GM23338 (cell line): ENCODE measurements around the gene STPG2. TPM values are rescaled to one million over a fixed set of nuclear protein-coding genes. Genes with fewer than 3 reads are reported as not detected.

Experiments used
- ATAC-seq: fragments of 200-7000 bp; cut with Tn5 transposase; 3 replicates; pipeline ENCODE4 v1.9.1; 2020
- DNase-seq: peaks from one replicate; pipeline ENCODE4 v3.0.0-alpha.2; 2015; ENCODE audit warnings: low spot score
- H2AFZ ChIP-seq: fragments of 200-600 bp; sonication (generic); 2 replicates; pipeline ENCODE4 v1.8.0; 2016; ENCODE audit warnings: antibody characterized with exemption, mild to moderate bottlenecking, moderate library complexity
- H3F3A ChIP-seq: fragments of 200-600 bp; sonication (generic); replicated peaks from 2 replicates; pipeline ENCODE4 v1.8.0; 2017; ENCODE audit warnings: antibody characterized with exemption, mixed run types, low read depth
- H3K27ac ChIP-seq: fragments of 200-600 bp; sonication (generic); 2 replicates; pipeline ENCODE4 v1.6.1; 2016; ENCODE audit warnings: low read depth
- H3K27me3 ChIP-seq: fragments of 200-600 bp; sonication (generic); 2 replicates; pipeline ENCODE4 v1.8.0; 2016; ENCODE audit warnings: mild to moderate bottlenecking, mixed run types, moderate library complexity; ENCODE audit not compliant: insufficient read depth
- H3K36me3 ChIP-seq: fragments of 200-600 bp; sonication (generic); 2 replicates; pipeline ENCODE4 v1.8.0; 2016; ENCODE audit warnings: mild to moderate bottlenecking; ENCODE audit not compliant: insufficient read depth
- H3K4me1 ChIP-seq: fragments of 200-600 bp; sonication (generic); 2 replicates; pipeline ENCODE4 v1.8.0; 2016; ENCODE audit warnings: mild to moderate bottlenecking, moderate library complexity; ENCODE audit not compliant: insufficient read depth
- H3K4me2 ChIP-seq: fragments of 200-600 bp; sonication (generic); 2 replicates; pipeline ENCODE4 v1.7.1; 2017; ENCODE audit warnings: mixed run types
- H3K4me3 ChIP-seq: fragments of 200-600 bp; sonication (generic); 2 replicates; pipeline ENCODE4 v1.6.1; 2016; ENCODE audit warnings: mixed run types
- H3K79me2 ChIP-seq: fragments of 200-600 bp; sonication (generic); replicated peaks from 2 replicates; pipeline ENCODE4 v1.8.0; 2017; ENCODE audit warnings: mild to moderate bottlenecking; ENCODE audit not compliant: insufficient read depth
- H3K9me2 ChIP-seq: fragments of 200-600 bp; sonication (generic); 2 replicates; pipeline ENCODE4 v1.8.0; 2017; ENCODE audit not compliant: insufficient read depth
- H4K20me1 ChIP-seq: fragments of 200-600 bp; sonication (generic); replicated peaks from 2 replicates; pipeline ENCODE4 v1.8.0; 2017; ENCODE audit warnings: mild to moderate bottlenecking; ENCODE audit not compliant: insufficient read depth
- H3K27ac Mint-ChIP-seq: 2 replicates; pipeline ENCODE4 v1.8.0; 2020; ENCODE audit warnings: inconsistent platforms, mild to moderate bottlenecking, moderate library complexity, mixed read lengths
- H3K27me3 Mint-ChIP-seq: 3 replicates; pipeline ENCODE4 v1.8.0; 2022; ENCODE audit warnings: low read depth, mild to moderate bottlenecking, moderate library complexity, mixed read lengths, inconsistent platforms; ENCODE audit not compliant: insufficient read depth, poor library complexity
- H3K36me3 Mint-ChIP-seq: 3 replicates; pipeline ENCODE4 v1.8.0; 2021; ENCODE audit warnings: low read depth, mild to moderate bottlenecking, inconsistent platforms, moderate library complexity, mixed read lengths
- H3K4me1 Mint-ChIP-seq: 3 replicates; pipeline ENCODE4 v1.8.0; 2020; ENCODE audit warnings: mild to moderate bottlenecking, inconsistent platforms, mixed read lengths
- H3K4me3 Mint-ChIP-seq: 3 replicates; pipeline ENCODE4 v1.8.0; 2021; ENCODE audit warnings: moderate library complexity, mild to moderate bottlenecking, inconsistent platforms, mixed read lengths
- H3K9me3 Mint-ChIP-seq: 3 replicates; pipeline ENCODE4 v1.8.0; 2020; ENCODE audit warnings: moderate library complexity, mild to moderate bottlenecking, inconsistent platforms, mixed read lengths
- CTCF ChIP-seq, 2 experiments: fragments of 200-600 bp in 1 of 2; sonication (generic) in 1 of 2; conservative IDR thresholded peaks; 2 replicates each; pipeline versions ENCODE4 v1.5.1 to v1.6.1; 2016 to 2017; ENCODE audit warnings: antibody characterized with exemption in 2 of 2, low read depth in 2 of 2, mild to moderate bottlenecking in 2 of 2, moderate library complexity in 1 of 2
- EZH2 ChIP-seq: fragments of 200-600 bp; sonication (generic); IDR thresholded peaks from one replicate; pipeline ENCODE4 v1.8.0; 2017; ENCODE audit warnings: antibody characterized with exemption, mild to moderate bottlenecking, low read depth; ENCODE audit not compliant: unreplicated experiment
- EZH2phosphoT487 ChIP-seq: fragments of 200-600 bp; sonication (generic); IDR thresholded peaks from one replicate; pipeline ENCODE4 v1.8.1; 2018; ENCODE audit warnings: antibody characterized with exemption; ENCODE audit not compliant: unreplicated experiment
- POLR2AphosphoS5 ChIP-seq: IDR thresholded peaks from 2 replicates; pipeline ENCODE4 v1.6.1; 2016; ENCODE audit warnings: antibody characterized with exemption, low read depth
- STAT1 ChIP-seq: IDR thresholded peaks from one replicate; pipeline ENCODE4 v1.6.1; 2016; ENCODE audit warnings: antibody characterized with exemption; ENCODE audit not compliant: unreplicated experiment
- ZNF331 ChIP-seq: fragments of 250-450 bp; sonication (Bioruptor Pico); IDR thresholded peaks from 2 replicates; pipeline ENCODE4 v1.5.0; 2020; ENCODE audit warnings: low read depth, mild to moderate bottlenecking, moderate library complexity
- polyA plus RNA-seq: library from polyadenylated mRNA; unstranded; fragments of >200 nt; fragmentation: Nextera tagmentation; extraction: Ambion mirVana; gene quantifications from 2 replicates; pipeline ENCODE4 v1.2.1, GENCODE V29; 2016
- total RNA-seq: library from RNA; depleted of rRNA; stranded (reverse); fragments of >200 nt; shearing (Covaris generic); gene quantifications from 2 replicates; pipeline ENCODE4 v1.2.3, GENCODE V29; 2014
- TF ChIP-seq, protein P1 (sequence below): fragments of 250-450 bp; sonication (Bioruptor Pico); IDR thresholded peaks from 2 replicates; pipeline ENCODE4 v1.5.0; 2020; ENCODE audit warnings: mild to moderate bottlenecking, moderate library complexity
- TF ChIP-seq, protein P2 (sequence below): IDR thresholded peaks from 2 replicates; pipeline ENCODE4 v1.6.1; 2016; ENCODE audit warnings: antibody characterized with exemption

The STPG2 gene
- total and polyA plus RNA-seq, 2 experiments from 2014 or later: 0.17 to 0.32 TPM

DNA sequence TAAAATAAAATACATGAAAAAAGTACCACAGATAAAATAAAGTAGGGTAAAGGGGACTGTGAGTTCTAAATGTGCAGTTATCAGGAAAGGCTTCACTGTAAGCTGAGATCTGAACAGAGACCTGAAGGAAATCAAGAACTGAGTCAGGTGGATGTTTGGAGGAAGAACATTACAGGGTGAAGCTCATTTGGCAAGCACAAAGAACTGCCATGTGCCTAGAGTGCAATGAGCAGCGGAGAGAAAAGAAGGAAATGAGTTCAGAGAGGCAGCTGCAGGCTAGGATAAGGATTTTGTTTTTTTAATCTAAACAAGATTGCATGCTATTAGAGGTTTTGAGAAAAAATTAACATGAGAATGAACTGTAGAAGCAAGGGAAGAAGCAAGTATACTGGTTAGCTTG is 373.1 kb downstream of the STPG2 start:
- no peaks in the 10 kb centered on the region for H4K20me1 ChIP-seq
- Mint-ChIP-seq H3K36me3 (no peaks in the 10 kb centered on the region), H3K4me3 (no peak overlapping the region), H3K4me1 (peaks cover 7% of the 10 kb centered on the region; the same call in 2 of the 3 replicates), H3K27me3 (no peaks in the 10 kb centered on the region), H3K27ac (no peak overlapping the region), H3K9me3 (no peaks in the 10 kb centered on the region)
- no peaks in the 10 kb centered on the region for H3K27me3 ChIP-seq
- no peaks in the 10 kb centered on the region for H3K9me2 ChIP-seq
- H3K4me2 ChIP-seq: no peak overlapping the region
- H3K4me1 ChIP-seq: no peaks in the 10 kb centered on the region
- no peaks in the 10 kb centered on the region for H3F3A ChIP-seq
- DNase-seq (no peak), ATAC-seq (no peak)
- H3K4me3 ChIP-seq: no peak overlapping the region
- TF ChIP-seq, protein P1, sequence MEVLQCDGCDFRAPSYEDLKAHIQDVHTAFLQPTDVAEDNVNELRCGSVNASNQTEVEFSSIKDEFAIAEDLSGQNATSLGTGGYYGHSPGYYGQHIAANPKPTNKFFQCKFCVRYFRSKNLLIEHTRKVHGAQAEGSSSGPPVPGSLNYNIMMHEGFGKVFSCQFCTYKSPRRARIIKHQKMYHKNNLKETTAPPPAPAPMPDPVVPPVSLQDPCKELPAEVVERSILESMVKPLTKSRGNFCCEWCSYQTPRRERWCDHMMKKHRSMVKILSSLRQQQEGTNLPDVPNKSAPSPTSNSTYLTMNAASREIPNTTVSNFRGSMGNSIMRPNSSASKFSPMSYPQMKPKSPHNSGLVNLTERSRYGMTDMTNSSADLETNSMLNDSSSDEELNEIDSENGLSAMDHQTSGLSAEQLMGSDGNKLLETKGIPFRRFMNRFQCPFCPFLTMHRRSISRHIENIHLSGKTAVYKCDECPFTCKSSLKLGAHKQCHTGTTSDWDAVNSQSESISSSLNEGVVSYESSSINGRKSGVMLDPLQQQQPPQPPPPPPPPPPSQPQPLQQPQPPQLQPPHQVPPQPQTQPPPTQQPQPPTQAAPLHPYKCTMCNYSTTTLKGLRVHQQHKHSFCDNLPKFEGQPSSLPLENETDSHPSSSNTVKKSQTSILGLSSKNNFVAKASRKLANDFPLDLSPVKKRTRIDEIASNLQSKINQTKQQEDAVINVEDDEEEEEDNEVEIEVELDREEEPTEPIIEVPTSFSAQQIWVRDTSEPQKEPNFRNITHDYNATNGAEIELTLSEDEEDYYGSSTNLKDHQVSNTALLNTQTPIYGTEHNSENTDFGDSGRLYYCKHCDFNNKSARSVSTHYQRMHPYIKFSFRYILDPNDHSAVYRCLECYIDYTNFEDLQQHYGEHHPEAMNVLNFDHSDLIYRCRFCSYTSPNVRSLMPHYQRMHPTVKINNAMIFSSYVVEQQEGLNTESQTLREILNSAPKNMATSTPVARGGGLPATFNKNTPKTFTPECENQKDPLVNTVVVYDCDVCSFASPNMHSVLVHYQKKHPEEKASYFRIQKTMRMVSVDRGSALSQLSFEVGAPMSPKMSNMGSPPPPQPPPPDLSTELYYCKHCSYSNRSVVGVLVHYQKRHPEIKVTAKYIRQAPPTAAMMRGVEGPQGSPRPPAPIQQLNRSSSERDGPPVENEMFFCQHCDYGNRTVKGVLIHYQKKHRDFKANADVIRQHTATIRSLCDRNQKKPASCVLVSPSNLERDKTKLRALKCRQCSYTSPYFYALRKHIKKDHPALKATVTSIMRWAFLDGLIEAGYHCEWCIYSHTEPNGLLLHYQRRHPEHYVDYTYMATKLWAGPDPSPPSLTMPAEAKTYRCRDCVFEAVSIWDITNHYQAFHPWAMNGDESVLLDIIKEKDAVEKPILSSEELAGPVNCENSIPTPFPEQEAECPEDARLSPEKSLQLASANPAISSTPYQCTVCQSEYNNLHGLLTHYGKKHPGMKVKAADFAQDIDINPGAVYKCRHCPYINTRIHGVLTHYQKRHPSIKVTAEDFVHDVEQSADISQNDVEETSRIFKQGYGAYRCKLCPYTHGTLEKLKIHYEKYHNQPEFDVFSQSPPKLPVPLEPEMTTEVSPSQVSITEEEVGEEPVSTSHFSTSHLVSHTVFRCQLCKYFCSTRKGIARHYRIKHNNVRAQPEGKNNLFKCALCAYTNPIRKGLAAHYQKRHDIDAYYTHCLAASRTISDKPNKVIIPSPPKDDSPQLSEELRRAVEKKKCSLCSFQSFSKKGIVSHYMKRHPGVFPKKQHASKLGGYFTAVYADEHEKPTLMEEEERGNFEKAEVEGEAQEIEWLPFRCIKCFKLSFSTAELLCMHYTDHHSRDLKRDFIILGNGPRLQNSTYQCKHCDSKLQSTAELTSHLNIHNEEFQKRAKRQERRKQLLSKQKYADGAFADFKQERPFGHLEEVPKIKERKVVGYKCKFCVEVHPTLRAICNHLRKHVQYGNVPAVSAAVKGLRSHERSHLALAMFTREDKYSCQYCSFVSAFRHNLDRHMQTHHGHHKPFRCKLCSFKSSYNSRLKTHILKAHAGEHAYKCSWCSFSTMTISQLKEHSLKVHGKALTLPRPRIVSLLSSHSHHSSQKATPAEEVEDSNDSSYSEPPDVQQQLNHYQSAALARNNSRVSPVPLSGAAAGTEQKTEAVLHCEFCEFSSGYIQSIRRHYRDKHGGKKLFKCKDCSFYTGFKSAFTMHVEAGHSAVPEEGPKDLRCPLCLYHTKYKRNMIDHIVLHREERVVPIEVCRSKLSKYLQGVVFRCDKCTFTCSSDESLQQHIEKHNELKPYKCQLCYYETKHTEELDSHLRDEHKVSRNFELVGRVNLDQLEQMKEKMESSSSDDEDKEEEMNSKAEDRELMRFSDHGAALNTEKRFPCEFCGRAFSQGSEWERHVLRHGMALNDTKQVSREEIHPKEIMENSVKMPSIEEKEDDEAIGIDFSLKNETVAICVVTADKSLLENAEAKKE (CRISPR knock-in tag): no peak
- TF ChIP-seq EZH2phosphoT487: no peak
- TF ChIP-seq EZH2: no peak
- no peak for TF ChIP-seq ZNF331 (CRISPR knock-in tag)
- TF ChIP-seq STAT1: no peak
- no peak for TF ChIP-seq CTCF (conservative IDR thresholded peaks at IDR 0.05; ENCODE audit: low read depth in 2 of 2)
- TF ChIP-seq, protein P2, sequence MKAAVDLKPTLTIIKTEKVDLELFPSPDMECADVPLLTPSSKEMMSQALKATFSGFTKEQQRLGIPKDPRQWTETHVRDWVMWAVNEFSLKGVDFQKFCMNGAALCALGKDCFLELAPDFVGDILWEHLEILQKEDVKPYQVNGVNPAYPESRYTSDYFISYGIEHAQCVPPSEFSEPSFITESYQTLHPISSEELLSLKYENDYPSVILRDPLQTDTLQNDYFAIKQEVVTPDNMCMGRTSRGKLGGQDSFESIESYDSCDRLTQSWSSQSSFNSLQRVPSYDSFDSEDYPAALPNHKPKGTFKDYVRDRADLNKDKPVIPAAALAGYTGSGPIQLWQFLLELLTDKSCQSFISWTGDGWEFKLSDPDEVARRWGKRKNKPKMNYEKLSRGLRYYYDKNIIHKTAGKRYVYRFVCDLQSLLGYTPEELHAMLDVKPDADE: no peak
- TF ChIP-seq POLR2AphosphoS5: no peak
- no peaks in the 10 kb centered on the region for H3K79me2 ChIP-seq
- peak overlapping the region; percentile 75 for H2AFZ ChIP-seq
- no peak overlapping the region for H3K27ac ChIP-seq
- no peaks in the 10 kb centered on the region for H3K36me3 ChIP-seq
